Loucy (cell line): Measurements from ENCODE around the gene TIMM44.

ENCODE experiments used
- H2AFZ ChIP-seq: fragments of 200-600 bp; sonication (generic); 2 replicates; pipeline ENCODE4 v1.6.0; 2016; ENCODE audit warnings: antibody characterized with exemption, mild to moderate bottlenecking, low read length, moderate library complexity
- H3F3A ChIP-seq: fragments of 200-600 bp; 2 replicates; pipeline ENCODE4 v1.6.0; 2016; ENCODE audit warnings: antibody characterized with exemption, low read depth, mild to moderate bottlenecking
- H3K27me3 ChIP-seq: fragments of 200-600 bp; sonication (generic); 2 replicates; pipeline ENCODE4 v1.6.1; 2014; ENCODE audit warnings: low read length, mild to moderate bottlenecking; ENCODE audit not compliant: insufficient read depth, poor library complexity, severe bottlenecking
- H3K36me3 ChIP-seq: fragments of 200-600 bp; sonication (generic); 2 replicates; pipeline ENCODE4 v1.6.1; 2016; ENCODE audit warnings: low read length; ENCODE audit not compliant: insufficient read depth
- H3K4me1 ChIP-seq: fragments of 200-600 bp; sonication (generic); 2 replicates; pipeline ENCODE4 v1.5.1; 2014; ENCODE audit warnings: low read length, mild to moderate bottlenecking; ENCODE audit not compliant: insufficient read depth, poor library complexity, severe bottlenecking
- H3K4me2 ChIP-seq: fragments of 200-600 bp; sonication (generic); 2 replicates; pipeline ENCODE4 v1.6.0; 2014; ENCODE audit warnings: antibody characterized with exemption, low read length, low read depth, mild to moderate bottlenecking; ENCODE audit not compliant: poor library complexity, severe bottlenecking
- H3K4me3 ChIP-seq: fragments of 200-600 bp; sonication (generic); 2 replicates; pipeline ENCODE4 v1.5.1; 2014; ENCODE audit warnings: low read length, mild to moderate bottlenecking, mixed read lengths; ENCODE audit not compliant: poor library complexity, severe bottlenecking
- H3K79me2 ChIP-seq: fragments of 200-600 bp; sonication (generic); 2 replicates; pipeline ENCODE4 v1.6.1; 2014; ENCODE audit warnings: low read length; ENCODE audit not compliant: insufficient read depth
- H3K9ac ChIP-seq: fragments of 200-600 bp; sonication (generic); 2 replicates; pipeline ENCODE4 v1.6.0; 2014; ENCODE audit warnings: mild to moderate bottlenecking, low read depth, low read length, moderate library complexity; ENCODE audit not compliant: poor library complexity, severe bottlenecking
- H3K9me2 ChIP-seq: fragments of 200-600 bp; sonication (generic); replicated peaks from 2 replicates; pipeline ENCODE4 v1.6.1; 2016; ENCODE audit warnings: low read depth, low read length, mixed read lengths
- H3K9me3 ChIP-seq: fragments of 200-600 bp; sonication (generic); 2 replicates; pipeline ENCODE4 v1.6.1; 2014; ENCODE audit warnings: mild to moderate bottlenecking, antibody characterized with exemption, low read length, low read depth; ENCODE audit not compliant: insufficient read depth
- H4K20me1 ChIP-seq: fragments of 200-600 bp; sonication (generic); 2 replicates; pipeline ENCODE4 v1.6.0; 2014; ENCODE audit warnings: antibody characterized with exemption, low read length, mild to moderate bottlenecking; ENCODE audit not compliant: insufficient read depth, poor library complexity, severe bottlenecking
- CTCF ChIP-seq: fragments of 200-600 bp; sonication (generic); conservative IDR thresholded peaks from 2 replicates; pipeline ENCODE4 v1.5.1; 2014; ENCODE audit warnings: mild to moderate bottlenecking, antibody characterized with exemption, low read length
- EZH2phosphoT487 ChIP-seq: fragments of 200-600 bp; IDR thresholded peaks from 2 replicates; pipeline ENCODE4 v1.6.1; 2018; ENCODE audit warnings: antibody characterized with exemption, mild to moderate bottlenecking, moderate library complexity, borderline replicate concordance

The TIMM44 gene

GRCh38 chr19:7982651-7983099 lies 39.2 kb upstream of the TIMM44 start:
- Histone ChIP-seq H3K4me1 (no peaks in the 10 kb centered on the region), H3F3A (no peaks in the 10 kb centered on the region), H3K36me3 (peaks cover 100% of the 10 kb centered on the region; the same call in 1 of the 2 replicates), H3K9me3 (no peaks in the 10 kb centered on the region), H3K79me2 (peaks cover 55% of the 10 kb centered on the region), H3K4me3 (no peak overlapping the region), H3K9me2 (no peaks in the 10 kb centered on the region), H2AFZ (no peak overlapping the region), H4K20me1 (peaks cover 72% of the 10 kb centered on the region), H3K9ac (no peak overlapping the region), H3K4me2 (no peak overlapping the region), H3K27me3 (no peaks in the 10 kb centered on the region)
- TF ChIP-seq EZH2phosphoT487, result no peak
- no peak for TF ChIP-seq CTCF

GRCh38 chr19:7982103-7982502 lies 38.6 kb upstream of the TIMM44 start:
- Histone ChIP-seq H3K79me2 (peaks cover 49% of the 10 kb centered on the region), H3K4me2 (no peak overlapping the region), H3K4me3 (no peak overlapping the region), H3K27me3 (no peaks in the 10 kb centered on the region), H3K4me1 (no peaks in the 10 kb centered on the region), H3K36me3 (peaks cover 100% of the 10 kb centered on the region), H4K20me1 (peaks cover 69% of the 10 kb centered on the region), H3K9me3 (no peaks in the 10 kb centered on the region), H2AFZ (no peak overlapping the region), H3K9ac (no peak overlapping the region), H3K9me2 (no peaks in the 10 kb centered on the region), H3F3A (no peaks in the 10 kb centered on the region)
- TF ChIP-seq EZH2phosphoT487, result no peak
- TF ChIP-seq CTCF, result no peak

- no peaks in the 10 kb centered on the region for H3K27me3 ChIP-seq
- H3F3A ChIP-seq, result no peaks in the 10 kb centered on the region
- H3K4me1 ChIP-seq, result no peaks in the 10 kb centered on the region
- H3K9me3 ChIP-seq, result no peaks in the 10 kb centered on the region
- no peaks in the 10 kb centered on the region for H3K9me2 ChIP-seq
- H3K9ac ChIP-seq, result no peak overlapping the region
- peaks cover 100% of the 10 kb centered on the region for H3K36me3 ChIP-seq
- H4K20me1 ChIP-seq, result peaks cover 66% of the 10 kb centered on the region
- no peak overlapping the region for H2AFZ ChIP-seq
- TF ChIP-seq EZH2phosphoT487 (no peak), CTCF (no peak)
- H3K4me2 ChIP-seq, result no peak overlapping the region
- peaks cover 47% of the 10 kb centered on the region for H3K79me2 ChIP-seq
- no peak overlapping the region for H3K4me3 ChIP-seq
These were observed 38.2 kb upstream of the TIMM44 start for GRCh38 chr19:7981661-7982060.
